Stimulated activated CD4-positive, alpha-beta T cell treated with anti-CD3 and anti-CD28 coated beads, Interleukin-4, amount 100 ng/mL, for 24 hours (primary cell): ENCODE data around the gene PKP4.

ENCODE experiments used
- DNase-seq: peaks from one replicate; pipeline ENCODE4 v3.0.0-alpha.2; 2020

Gene PKP4

DNA sequence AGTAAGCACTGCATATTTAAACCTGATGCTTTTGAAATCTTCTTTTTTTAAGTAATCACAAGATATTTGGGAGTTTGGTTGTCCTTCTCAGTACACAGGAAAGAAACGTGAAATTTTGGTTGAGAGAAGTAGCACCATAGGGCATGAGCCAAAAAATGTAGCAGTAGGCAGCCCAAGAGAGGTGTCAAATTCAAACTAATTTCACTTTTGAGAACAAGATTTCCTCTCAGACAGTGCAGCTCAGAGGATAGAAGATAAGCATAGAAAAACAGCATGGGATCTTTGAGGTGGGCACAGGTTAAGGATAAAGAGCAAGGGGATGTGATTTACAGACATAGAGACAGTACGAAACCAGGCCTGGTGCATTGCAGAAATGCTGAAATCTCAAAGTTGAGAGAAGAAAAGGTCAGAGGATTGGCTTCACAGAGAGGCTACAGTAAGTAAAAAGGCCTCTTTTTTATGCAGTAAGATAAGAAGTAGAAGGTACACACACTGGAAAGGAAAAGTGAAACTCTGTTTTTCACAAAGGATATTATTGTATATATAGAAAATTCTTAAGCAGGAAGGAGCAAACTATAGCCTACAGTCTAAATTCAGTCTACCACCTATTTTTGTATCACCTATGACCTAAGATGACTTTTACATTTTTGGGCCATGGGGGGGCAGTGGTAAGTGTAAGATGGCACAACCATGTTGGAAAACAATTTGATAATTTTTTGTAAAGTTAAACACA lies 89.8 kb downstream of the PKP4 start:
- no peak for DNase-seq

GRCh38 chr2:158553257-158553656 lies 96.5 kb downstream of the PKP4 start:
- DNase-seq, result no peak

DNA sequence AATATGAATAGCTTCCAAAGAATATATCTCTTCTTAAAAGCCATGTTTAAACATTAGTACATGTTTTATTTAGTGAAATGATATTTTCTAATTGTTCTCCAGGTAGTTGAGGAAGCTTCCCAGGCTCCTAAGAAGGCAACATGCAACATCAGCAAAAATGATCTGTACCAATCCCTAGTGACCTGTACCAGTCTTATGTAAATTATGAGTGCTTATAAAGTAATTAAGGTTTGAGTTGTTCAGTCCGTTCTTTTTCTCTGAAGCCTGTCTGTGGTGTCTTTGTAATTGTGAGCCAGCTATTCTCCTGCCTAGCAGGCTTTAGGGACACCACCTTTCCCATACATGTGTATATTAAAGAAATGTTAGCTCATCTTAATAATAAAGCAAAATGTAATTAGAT lies 98.2 kb downstream of the PKP4 start:
- no peak for DNase-seq

DNA sequence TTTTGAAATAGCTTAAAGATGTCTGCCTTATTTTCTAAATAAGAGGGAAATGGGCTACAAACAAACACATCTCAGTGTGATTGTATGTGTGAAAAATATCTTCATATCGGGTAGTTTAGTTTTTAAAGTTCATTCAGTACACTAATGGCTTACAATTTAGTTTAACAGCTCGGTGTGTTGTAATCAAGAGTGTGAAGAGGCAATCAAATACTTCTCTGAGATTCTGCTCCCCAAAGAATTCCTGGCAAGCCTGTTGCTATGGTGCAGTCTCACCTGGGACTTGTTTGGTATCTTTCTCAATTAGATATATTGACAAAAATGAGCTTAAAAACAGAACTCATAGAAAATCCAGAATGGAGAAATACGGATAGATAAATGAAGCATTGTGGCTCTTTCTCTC lies 99.4 kb downstream of the PKP4 start:
- DNase-seq, result no peak

GRCh38 chr2:158557752-158558151 lies 101.0 kb downstream of the PKP4 start:
- no peak for DNase-seq

GRCh38 chr2:158559252-158559651 lies 102.5 kb downstream of the PKP4 start:
- no peak for DNase-seq

- no peak for DNase-seq
Observed at GRCh38 chr2:158560259-158560658, 103.5 kb downstream of the PKP4 start.

DNA sequence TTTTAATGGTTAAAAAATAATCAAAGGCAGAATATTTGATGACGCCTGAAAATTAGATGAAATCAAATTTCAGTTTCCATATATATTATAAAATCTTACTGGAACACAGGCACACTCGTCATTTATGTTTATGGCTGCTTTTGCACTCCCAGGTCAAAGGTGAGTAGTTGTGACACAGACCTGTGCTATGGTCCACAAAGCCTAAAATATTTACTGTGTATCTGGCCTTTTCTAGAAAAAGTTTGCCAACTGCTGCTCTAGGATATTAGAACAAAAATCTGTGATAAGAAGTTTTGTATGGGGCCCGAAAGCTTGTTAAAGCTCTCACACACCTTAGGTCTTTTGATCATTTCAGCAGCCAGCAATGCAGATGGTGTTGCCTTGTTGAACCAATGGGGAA lies 104.3 kb downstream of the PKP4 start:
- DNase-seq, result no peak

- no peak for DNase-seq
Observed at GRCh38 chr2:158567208-158567607, 110.5 kb downstream of the PKP4 start.

DNA sequence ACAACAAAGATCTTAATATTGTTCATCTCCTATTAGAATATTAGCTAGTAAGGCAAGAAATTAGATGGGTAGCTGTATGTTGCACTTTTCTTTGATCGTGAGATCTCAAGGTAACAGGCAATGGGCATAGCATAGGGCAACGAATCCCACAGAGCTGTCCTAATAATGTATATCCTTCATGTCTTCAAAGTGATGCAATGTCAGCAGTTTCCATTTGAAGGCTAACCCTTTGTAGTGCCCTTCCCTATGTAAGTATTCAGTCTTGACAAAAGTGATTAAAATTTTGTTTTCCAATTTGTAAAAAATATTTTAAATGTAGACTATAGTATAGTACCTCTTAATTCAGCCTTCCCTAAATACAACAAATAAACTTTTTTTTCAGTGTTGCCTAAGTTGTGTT lies 112.5 kb downstream of the PKP4 start:
- no peak for DNase-seq

- DNase-seq, result no peak
Observed at GRCh38 chr2:158570869-158571268, 114.1 kb downstream of the PKP4 start.

- DNase-seq, result no peak
Observed at GRCh38 chr2:158573739-158574138, 117.0 kb downstream of the PKP4 start.

GRCh38 chr2:158575051-158575635 lies 118.4 kb downstream of the PKP4 start:
- no peak for DNase-seq

DNA sequence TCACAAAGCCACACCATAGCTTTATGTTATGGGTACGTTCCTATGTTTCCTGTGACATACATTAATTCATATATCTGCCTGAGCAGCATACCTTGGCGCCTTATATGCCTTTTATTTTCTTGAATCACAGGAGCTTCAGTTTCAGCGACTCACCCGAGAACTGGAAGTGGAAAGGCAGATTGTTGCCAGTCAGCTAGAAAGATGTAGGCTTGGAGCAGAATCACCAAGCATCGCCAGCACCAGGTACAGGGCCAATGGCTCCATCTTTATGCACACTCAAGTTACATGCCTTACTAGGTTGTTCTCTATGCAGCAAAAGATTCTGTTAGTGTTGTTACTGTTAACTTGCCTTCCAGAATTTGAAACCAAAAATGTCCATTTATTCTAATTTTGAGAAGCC lies 120.4 kb downstream of the PKP4 start:
- no peak for DNase-seq

DNA sequence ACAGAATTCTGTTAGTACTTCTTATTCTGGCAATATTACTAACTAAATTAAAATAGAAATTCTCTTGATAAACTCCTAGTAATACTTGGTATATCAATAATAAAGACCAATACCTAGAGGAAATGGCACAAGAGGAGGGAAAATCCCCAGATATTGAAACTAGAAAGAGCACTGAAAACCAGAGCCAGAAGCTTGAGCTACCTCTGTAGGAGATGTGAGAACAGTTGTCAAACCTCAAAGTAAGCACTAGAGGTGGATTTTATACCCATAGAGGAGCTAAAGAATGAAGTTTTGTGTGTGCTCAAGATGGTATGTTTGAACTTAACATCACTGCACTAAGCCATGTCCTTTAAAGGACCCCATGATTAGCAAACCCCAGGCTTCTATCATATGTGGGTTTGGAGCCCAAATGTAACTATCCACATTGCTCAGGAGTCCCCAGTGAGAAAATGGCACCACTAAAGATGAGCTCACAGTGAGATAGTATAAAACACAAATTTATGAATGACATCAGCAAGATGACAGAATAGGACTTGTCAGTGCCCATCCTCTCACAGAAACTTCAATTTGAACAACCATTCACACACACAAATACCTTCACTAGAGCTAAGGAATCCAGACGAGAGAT lies 122.1 kb downstream of the PKP4 start:
- DNase-seq, result no peak

DNA sequence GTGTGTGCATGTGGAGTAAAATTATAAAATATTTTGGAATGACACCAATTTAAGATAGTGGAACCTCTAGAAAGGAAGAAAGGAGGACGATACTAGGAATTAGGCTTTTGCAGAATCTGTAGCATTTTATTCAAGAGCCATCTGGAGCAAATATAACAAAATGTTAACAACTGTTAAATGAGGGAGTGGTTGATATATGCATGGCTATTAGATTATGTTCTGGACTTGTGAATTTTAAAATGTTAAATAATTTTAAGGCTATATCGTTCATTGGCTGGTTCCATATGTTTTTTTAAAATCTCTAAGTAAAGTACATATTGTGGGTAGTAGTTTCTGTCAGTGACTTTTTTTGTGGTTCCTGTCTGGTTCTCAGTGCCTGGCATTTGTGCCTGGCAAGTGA lies 123.2 kb downstream of the PKP4 start:
- DNase-seq, result no peak

DNA sequence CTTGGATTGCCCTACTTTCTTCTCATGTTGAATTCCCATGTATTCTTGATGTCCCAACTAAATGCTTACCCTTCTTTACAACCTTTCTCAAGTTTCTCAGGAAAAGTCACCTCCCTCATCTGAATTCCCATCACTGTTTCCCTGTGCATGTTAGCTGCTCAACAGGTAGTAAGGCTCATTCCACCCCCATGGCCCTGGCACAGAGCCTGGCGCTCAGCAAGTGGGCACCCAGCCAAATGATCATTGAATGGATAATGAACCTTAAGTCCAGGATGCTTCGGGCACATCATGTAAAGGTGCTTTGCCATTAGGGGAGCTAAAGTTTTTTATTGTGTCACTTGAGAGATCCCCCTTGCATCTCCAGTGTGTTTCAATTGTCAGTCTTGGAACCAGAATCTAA lies 124.0 kb downstream of the PKP4 start:
- no peak for DNase-seq

DNA sequence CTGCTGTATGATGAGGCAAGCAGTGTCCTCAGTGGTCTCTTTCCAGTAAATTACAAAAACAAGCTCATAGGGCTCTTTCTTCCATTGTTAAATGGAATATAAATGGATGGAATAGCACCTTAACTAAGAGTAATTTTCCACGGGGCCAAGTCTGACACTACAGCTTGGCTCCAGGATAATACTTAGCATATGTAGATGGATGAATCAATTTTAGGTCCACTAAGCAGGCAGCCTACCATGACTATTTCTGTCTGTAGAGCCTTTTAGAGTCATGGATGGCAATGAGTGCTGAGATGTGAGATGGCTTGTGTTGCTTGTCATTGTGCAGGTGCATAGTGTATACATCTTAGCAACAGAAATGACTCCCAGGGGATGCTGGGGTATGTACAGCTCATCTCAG lies 125.9 kb downstream of the PKP4 start:
- DNase-seq, result no peak

GRCh38 chr2:158583923-158584322 lies 127.2 kb downstream of the PKP4 start:
- no peak for DNase-seq

- no peak for DNase-seq
Observed at GRCh38 chr2:158586491-158586890, 129.7 kb downstream of the PKP4 start.

GRCh38 chr2:158589303-158589702 lies 132.6 kb downstream of the PKP4 start:
- DNase-seq, result no peak

DNA sequence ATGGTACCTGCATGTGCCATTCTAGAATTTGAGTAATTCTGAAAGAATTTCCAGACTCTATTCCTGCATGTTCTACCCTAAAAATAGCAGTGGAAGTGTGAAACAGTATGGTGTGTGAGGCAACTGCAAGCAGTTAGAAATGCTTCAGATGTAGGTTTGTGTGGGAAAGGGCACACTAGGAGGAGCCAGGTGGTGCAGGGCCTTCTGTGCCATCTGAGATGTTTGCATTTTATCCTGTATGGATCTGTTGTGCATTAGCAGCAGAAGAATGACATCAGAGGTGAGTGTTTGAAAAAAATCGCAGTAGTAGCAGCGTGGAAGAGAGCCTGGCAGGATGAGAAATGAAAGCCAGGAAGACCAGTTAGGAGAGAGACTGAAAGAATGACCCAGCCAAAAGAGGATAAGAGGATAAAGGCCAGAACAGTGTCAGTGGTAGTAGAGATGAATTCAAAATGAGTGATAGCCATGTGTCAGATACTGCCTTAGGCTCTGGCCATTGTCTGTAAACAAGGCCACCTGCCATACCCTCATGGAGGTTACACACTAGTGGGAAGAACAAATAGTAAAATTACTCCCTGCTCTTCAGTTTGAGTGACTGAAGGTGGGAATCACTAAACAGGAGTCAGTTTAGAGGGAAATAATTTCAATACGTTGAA lies 142.2 kb downstream of the PKP4 start:
- DNase-seq, result no peak

GRCh38 chr2:158599609-158600008 lies 142.9 kb downstream of the PKP4 start:
- no peak for DNase-seq
